GM23338 (cell line): Measurements from ENCODE around the gene MAPKBP1.

Experiments
- CREB1 ChIP-seq: fragments of 250-450 bp; sonication (Bioruptor Pico); IDR thresholded peaks from 2 replicates; pipeline ENCODE4 v1.5.0; 2020; ENCODE audit warnings: low read depth, mild to moderate bottlenecking, moderate library complexity
- ETS1 ChIP-seq: IDR thresholded peaks from 2 replicates; pipeline ENCODE4 v1.6.1; 2016; ENCODE audit warnings: antibody characterized with exemption
- EZH2 ChIP-seq: fragments of 200-600 bp; sonication (generic); IDR thresholded peaks from one replicate; pipeline ENCODE4 v1.8.0; 2017; ENCODE audit warnings: antibody characterized with exemption, mild to moderate bottlenecking, low read depth; ENCODE audit not compliant: unreplicated experiment
- EZH2phosphoT487 ChIP-seq: fragments of 200-600 bp; sonication (generic); IDR thresholded peaks from one replicate; pipeline ENCODE4 v1.8.1; 2018; ENCODE audit warnings: antibody characterized with exemption; ENCODE audit not compliant: unreplicated experiment
- JUNB ChIP-seq: IDR thresholded peaks from one replicate; pipeline ENCODE4 v1.6.1; 2016; ENCODE audit warnings: antibody characterized with exemption; ENCODE audit not compliant: unreplicated experiment
- NANOG ChIP-seq: IDR thresholded peaks from 2 replicates; pipeline ENCODE4 v1.6.1; 2016; ENCODE audit warnings: antibody characterized with exemption, borderline replicate concordance
- POLR2AphosphoS5 ChIP-seq: IDR thresholded peaks from 2 replicates; pipeline ENCODE4 v1.6.1; 2016; ENCODE audit warnings: antibody characterized with exemption, low read depth
- REST ChIP-seq: IDR thresholded peaks from one replicate; pipeline ENCODE4 v1.6.1; 2018; ENCODE audit warnings: antibody characterized with exemption; ENCODE audit not compliant: unreplicated experiment
- STAT1 ChIP-seq: IDR thresholded peaks from one replicate; pipeline ENCODE4 v1.6.1; 2016; ENCODE audit warnings: antibody characterized with exemption; ENCODE audit not compliant: unreplicated experiment
- ZNF114 ChIP-seq: fragments of 250-450 bp; sonication (Bioruptor Pico); IDR thresholded peaks from 2 replicates; pipeline ENCODE4 v1.5.0; 2020; ENCODE audit warnings: mild to moderate bottlenecking, moderate library complexity
- ZNF331 ChIP-seq: fragments of 250-450 bp; sonication (Bioruptor Pico); IDR thresholded peaks from 2 replicates; pipeline ENCODE4 v1.5.0; 2020; ENCODE audit warnings: low read depth, mild to moderate bottlenecking, moderate library complexity
- TF ChIP-seq, protein P1 (sequence below), 2 experiments: fragments of 200-600 bp in 1 of 2; sonication (generic) in 1 of 2; conservative IDR thresholded peaks; 2 replicates each; pipeline versions ENCODE4 v1.5.1 to v1.6.1; 2016 to 2017; ENCODE audit warnings: antibody characterized with exemption in 2 of 2, low read depth in 2 of 2, mild to moderate bottlenecking in 2 of 2, moderate library complexity in 1 of 2
- TF ChIP-seq, protein P2 (sequence below): fragments of 250-450 bp; sonication (Bioruptor Pico); IDR thresholded peaks from 2 replicates; pipeline ENCODE4 v1.5.0; 2020; ENCODE audit warnings: mild to moderate bottlenecking, moderate library complexity

- TF ChIP-seq, protein P1, sequence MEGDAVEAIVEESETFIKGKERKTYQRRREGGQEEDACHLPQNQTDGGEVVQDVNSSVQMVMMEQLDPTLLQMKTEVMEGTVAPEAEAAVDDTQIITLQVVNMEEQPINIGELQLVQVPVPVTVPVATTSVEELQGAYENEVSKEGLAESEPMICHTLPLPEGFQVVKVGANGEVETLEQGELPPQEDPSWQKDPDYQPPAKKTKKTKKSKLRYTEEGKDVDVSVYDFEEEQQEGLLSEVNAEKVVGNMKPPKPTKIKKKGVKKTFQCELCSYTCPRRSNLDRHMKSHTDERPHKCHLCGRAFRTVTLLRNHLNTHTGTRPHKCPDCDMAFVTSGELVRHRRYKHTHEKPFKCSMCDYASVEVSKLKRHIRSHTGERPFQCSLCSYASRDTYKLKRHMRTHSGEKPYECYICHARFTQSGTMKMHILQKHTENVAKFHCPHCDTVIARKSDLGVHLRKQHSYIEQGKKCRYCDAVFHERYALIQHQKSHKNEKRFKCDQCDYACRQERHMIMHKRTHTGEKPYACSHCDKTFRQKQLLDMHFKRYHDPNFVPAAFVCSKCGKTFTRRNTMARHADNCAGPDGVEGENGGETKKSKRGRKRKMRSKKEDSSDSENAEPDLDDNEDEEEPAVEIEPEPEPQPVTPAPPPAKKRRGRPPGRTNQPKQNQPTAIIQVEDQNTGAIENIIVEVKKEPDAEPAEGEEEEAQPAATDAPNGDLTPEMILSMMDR (conservative IDR thresholded peaks at IDR 0.05; ENCODE audit: low read depth in 2 of 2) = no peak
- no peak for TF ChIP-seq EZH2
- TF ChIP-seq CREB1 (CRISPR knock-in tag) = no peak
- no peak for TF ChIP-seq JUNB
- TF ChIP-seq ZNF114 (CRISPR knock-in tag) = no peak
- no peak for TF ChIP-seq POLR2AphosphoS5
- no peak for TF ChIP-seq ETS1
- no peak for TF ChIP-seq REST
- TF ChIP-seq EZH2phosphoT487 = no peak
- TF ChIP-seq, protein P2, sequence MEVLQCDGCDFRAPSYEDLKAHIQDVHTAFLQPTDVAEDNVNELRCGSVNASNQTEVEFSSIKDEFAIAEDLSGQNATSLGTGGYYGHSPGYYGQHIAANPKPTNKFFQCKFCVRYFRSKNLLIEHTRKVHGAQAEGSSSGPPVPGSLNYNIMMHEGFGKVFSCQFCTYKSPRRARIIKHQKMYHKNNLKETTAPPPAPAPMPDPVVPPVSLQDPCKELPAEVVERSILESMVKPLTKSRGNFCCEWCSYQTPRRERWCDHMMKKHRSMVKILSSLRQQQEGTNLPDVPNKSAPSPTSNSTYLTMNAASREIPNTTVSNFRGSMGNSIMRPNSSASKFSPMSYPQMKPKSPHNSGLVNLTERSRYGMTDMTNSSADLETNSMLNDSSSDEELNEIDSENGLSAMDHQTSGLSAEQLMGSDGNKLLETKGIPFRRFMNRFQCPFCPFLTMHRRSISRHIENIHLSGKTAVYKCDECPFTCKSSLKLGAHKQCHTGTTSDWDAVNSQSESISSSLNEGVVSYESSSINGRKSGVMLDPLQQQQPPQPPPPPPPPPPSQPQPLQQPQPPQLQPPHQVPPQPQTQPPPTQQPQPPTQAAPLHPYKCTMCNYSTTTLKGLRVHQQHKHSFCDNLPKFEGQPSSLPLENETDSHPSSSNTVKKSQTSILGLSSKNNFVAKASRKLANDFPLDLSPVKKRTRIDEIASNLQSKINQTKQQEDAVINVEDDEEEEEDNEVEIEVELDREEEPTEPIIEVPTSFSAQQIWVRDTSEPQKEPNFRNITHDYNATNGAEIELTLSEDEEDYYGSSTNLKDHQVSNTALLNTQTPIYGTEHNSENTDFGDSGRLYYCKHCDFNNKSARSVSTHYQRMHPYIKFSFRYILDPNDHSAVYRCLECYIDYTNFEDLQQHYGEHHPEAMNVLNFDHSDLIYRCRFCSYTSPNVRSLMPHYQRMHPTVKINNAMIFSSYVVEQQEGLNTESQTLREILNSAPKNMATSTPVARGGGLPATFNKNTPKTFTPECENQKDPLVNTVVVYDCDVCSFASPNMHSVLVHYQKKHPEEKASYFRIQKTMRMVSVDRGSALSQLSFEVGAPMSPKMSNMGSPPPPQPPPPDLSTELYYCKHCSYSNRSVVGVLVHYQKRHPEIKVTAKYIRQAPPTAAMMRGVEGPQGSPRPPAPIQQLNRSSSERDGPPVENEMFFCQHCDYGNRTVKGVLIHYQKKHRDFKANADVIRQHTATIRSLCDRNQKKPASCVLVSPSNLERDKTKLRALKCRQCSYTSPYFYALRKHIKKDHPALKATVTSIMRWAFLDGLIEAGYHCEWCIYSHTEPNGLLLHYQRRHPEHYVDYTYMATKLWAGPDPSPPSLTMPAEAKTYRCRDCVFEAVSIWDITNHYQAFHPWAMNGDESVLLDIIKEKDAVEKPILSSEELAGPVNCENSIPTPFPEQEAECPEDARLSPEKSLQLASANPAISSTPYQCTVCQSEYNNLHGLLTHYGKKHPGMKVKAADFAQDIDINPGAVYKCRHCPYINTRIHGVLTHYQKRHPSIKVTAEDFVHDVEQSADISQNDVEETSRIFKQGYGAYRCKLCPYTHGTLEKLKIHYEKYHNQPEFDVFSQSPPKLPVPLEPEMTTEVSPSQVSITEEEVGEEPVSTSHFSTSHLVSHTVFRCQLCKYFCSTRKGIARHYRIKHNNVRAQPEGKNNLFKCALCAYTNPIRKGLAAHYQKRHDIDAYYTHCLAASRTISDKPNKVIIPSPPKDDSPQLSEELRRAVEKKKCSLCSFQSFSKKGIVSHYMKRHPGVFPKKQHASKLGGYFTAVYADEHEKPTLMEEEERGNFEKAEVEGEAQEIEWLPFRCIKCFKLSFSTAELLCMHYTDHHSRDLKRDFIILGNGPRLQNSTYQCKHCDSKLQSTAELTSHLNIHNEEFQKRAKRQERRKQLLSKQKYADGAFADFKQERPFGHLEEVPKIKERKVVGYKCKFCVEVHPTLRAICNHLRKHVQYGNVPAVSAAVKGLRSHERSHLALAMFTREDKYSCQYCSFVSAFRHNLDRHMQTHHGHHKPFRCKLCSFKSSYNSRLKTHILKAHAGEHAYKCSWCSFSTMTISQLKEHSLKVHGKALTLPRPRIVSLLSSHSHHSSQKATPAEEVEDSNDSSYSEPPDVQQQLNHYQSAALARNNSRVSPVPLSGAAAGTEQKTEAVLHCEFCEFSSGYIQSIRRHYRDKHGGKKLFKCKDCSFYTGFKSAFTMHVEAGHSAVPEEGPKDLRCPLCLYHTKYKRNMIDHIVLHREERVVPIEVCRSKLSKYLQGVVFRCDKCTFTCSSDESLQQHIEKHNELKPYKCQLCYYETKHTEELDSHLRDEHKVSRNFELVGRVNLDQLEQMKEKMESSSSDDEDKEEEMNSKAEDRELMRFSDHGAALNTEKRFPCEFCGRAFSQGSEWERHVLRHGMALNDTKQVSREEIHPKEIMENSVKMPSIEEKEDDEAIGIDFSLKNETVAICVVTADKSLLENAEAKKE (CRISPR knock-in tag) = no peak
- TF ChIP-seq ZNF331 (CRISPR knock-in tag) = no peak
- no peak for TF ChIP-seq NANOG
- no peak for TF ChIP-seq STAT1
These were observed 65.7 kb downstream of the MAPKBP1 start for GRCh38 chr15:41839781-41840491.
